Breast epithelium (tissue), 3 donors: Measurements from ENCODE around the gene C6orf132.

Experiments used
- CTCF ChIP-seq, 3 donors: fragments of 450-650 bp; IDR thresholded peaks; one replicate each; pipeline ENCODE4 v1.5.1; 2016 to 2017; ENCODE audit warnings: antibody characterized with exemption in 3 of 3, mild to moderate bottlenecking in 3 of 3, moderate library complexity in 3 of 3
- POLR2A ChIP-seq: fragments of 450-650 bp; IDR thresholded peaks from one replicate; pipeline ENCODE4 v1.6.1; 2016; ENCODE audit warnings: antibody characterized with exemption, mild to moderate bottlenecking, moderate library complexity

DNA sequence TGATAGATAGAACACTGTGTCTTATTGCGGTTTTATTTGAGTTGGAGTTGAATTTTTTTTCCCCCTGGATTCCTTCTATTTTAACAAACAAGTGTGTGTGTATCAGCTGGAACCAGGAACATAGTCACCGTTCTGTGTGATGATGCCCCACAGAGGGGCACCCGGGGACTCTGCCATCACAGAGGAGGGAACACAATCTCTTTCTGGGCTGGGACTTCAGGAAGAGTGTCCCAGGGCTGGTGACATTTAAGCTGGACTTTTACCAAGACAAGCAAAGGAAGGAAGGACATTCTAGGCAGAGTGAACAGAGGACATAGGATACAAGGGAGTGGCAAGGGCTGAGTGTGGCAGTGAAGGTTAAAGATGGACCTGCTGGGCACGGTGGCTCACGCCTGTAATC lies 58.9 kb downstream of the C6orf132 start:
- TF ChIP-seq CTCF (IDR thresholded peaks at IDR 0.05) (no peak), POLR2A (no peak)
